ENCODE data around the gene TNFSF15. TPM values are rescaled to one million over a fixed set of nuclear protein-coding genes. Genes with fewer than 3 reads are reported as not detected.

The TNFSF15 gene
- polyA plus RNA-seq, 3 donors, result 0.07 to 1.1 (median 0.11) TPM

- Histone ChIP-seq H4K20me1 (ENCODE audit: insufficient read depth, low read length) (no peaks in the 10 kb centered on the region), H3K9ac (ENCODE audit: insufficient read depth, low read length, poor library complexity, severe bottlenecking) (no peak overlapping the region), H3K27me3 (ENCODE audit: control insufficient read depth in 2 of 2, insufficient read depth in 2 of 2, low read length in 2 of 2) (no peaks in the 10 kb centered on the region), H3K4me3 (replicated peaks in 1 of 3; ENCODE audit: low read depth in 2 of 3, low read length in 3 of 3) (no peak overlapping the region), H3K36me3 (replicated peaks in 1 of 2; ENCODE audit: control insufficient read depth in 1 of 2, insufficient read depth in 2 of 2, low read length in 2 of 2) (no peaks in the 10 kb centered on the region), H3K4me1 (ENCODE audit: control insufficient read depth in 1 of 2, insufficient read depth in 2 of 2, low read length in 2 of 2) (peaks cover 0 to 18% of the 10 kb centered on the region in 2 donors), H2AFZ (ENCODE audit: insufficient read depth, low read depth, low read length, poor library complexity, severe bottlenecking) (no peak overlapping the region), H3K4me2 (replicated peaks; ENCODE audit: extremely low read depth, low read length, poor library complexity, severe bottlenecking) (no peak overlapping the region), H3K79me2 (ENCODE audit: insufficient read depth, low read length) (no peaks in the 10 kb centered on the region), H3K9me3 (replicated peaks in 1 of 2; ENCODE audit: control insufficient read depth in 1 of 2, insufficient read depth in 1 of 2, low read length in 2 of 2) (no peaks in the 10 kb centered on the region), H3K27ac (ENCODE audit: low read depth in 1 of 2, low read length in 2 of 2) (no peak overlapping the region)
- Mint-ChIP-seq H3K27me3 (ENCODE audit: low read depth in 3 of 3) (peaks cover 0 to 5% (median 3%) of the 10 kb centered on the region in 3 donors), H3K9me3 (peaks cover 0 to 3% (median 0%) of the 10 kb centered on the region in 7 donors), H3K27ac (no peak overlapping the region), H3K36me3 (peaks cover 0 to 12% of the 10 kb centered on the region in 2 donors), H3K4me3 (no peak overlapping the region), H3K4me1 (peaks cover 21% of the 10 kb centered on the region)
- intact Hi-C loops (cut with micrococcal nuclease), result loop anchor here in 1 of 2 donors (10.0 kb wide), 1 partner anchor 95 kb away; no protein-coding TSS in a partner anchor
- no peak for TF ChIP-seq CTCF (IDR thresholded peaks at IDR 0.05)
- DNase-seq, result no peak
- WGBS (ENCODE audit: insufficient coverage), result no CpG with 5 or more reads among the region's 2 CpGs
These were observed 5.9 kb downstream of the TNFSF15 start for GRCh38 chr9:114799925-114800324.

GRCh38 chr9:114799441-114799840, 6.4 kb downstream of the TNFSF15 start:
- Histone ChIP-seq H3K4me1 (ENCODE audit: control insufficient read depth in 1 of 2, insufficient read depth in 2 of 2, low read length in 2 of 2) (peaks cover 0 to 13% of the 10 kb centered on the region in 2 donors), H3K36me3 (replicated peaks in 1 of 2; ENCODE audit: control insufficient read depth in 1 of 2, insufficient read depth in 2 of 2, low read length in 2 of 2) (no peaks in the 10 kb centered on the region), H3K79me2 (ENCODE audit: insufficient read depth, low read length) (no peaks in the 10 kb centered on the region), H3K4me2 (replicated peaks; ENCODE audit: extremely low read depth, low read length, poor library complexity, severe bottlenecking) (no peak overlapping the region), H3K9ac (ENCODE audit: insufficient read depth, low read length, poor library complexity, severe bottlenecking) (no peak overlapping the region), H3K27me3 (ENCODE audit: control insufficient read depth in 2 of 2, insufficient read depth in 2 of 2, low read length in 2 of 2) (no peaks in the 10 kb centered on the region), H4K20me1 (ENCODE audit: insufficient read depth, low read length) (no peaks in the 10 kb centered on the region), H3K4me3 (replicated peaks in 1 of 3; ENCODE audit: low read depth in 2 of 3, low read length in 3 of 3) (no peak overlapping the region), H3K27ac (ENCODE audit: low read depth in 1 of 2, low read length in 2 of 2) (no peak overlapping the region), H3K9me3 (replicated peaks in 1 of 2; ENCODE audit: control insufficient read depth in 1 of 2, insufficient read depth in 1 of 2, low read length in 2 of 2) (no peaks in the 10 kb centered on the region), H2AFZ (ENCODE audit: insufficient read depth, low read depth, low read length, poor library complexity, severe bottlenecking) (no peak overlapping the region)
- H3K36me3 Mint-ChIP-seq, result peaks cover 0 to 12% of the 10 kb centered on the region in 2 donors
- DNase-seq, result no peak
- intact Hi-C loops (cut with micrococcal nuclease), result no loop called here
- no peak overlapping the region for H3K4me3 Mint-ChIP-seq
- no peak overlapping the region for H3K27ac Mint-ChIP-seq
- 100% methylated on average over 1 of the region's 5 CpGs for WGBS (ENCODE audit: insufficient coverage)
- H3K9me3 Mint-ChIP-seq, result peaks cover 0 to 3% (median 0%) of the 10 kb centered on the region in 7 donors
- peaks cover 0 to 5% (median 3%) of the 10 kb centered on the region in 3 donors for H3K27me3 Mint-ChIP-seq (ENCODE audit: low read depth in 3 of 3)
- peaks cover 16% of the 10 kb centered on the region for H3K4me1 Mint-ChIP-seq
- no peak for TF ChIP-seq CTCF (IDR thresholded peaks at IDR 0.05)

Data from CD14-positive monocyte (primary cell).